A673 (cell line): ENCODE measurements around the gene MTHFSD.

Source experiments
- CTCF ChIP-seq: fragments of 300-800, 200-600 bp; sonication (generic); conservative IDR thresholded peaks from 2 replicates; pipeline ENCODE4 v1.5.1; 2017; ENCODE audit warnings: low read depth, mild to moderate bottlenecking, antibody characterized with exemption, low read length, moderate library complexity, mixed read lengths
- EZH2 ChIP-seq: fragments of 200-600 bp; sonication (generic); IDR thresholded peaks from 2 replicates; pipeline ENCODE4 v1.6.1; 2017; ENCODE audit warnings: borderline replicate concordance, low read depth, mild to moderate bottlenecking, mixed read lengths, antibody characterized with exemption, low read length; ENCODE audit not compliant: poor library complexity, severe bottlenecking

- TF ChIP-seq CTCF, result no peak
- peak; percentile 62 for TF ChIP-seq EZH2
These were observed 47.6 kb downstream of the MTHFSD start for GRCh38 chr16:86507173-86508027.
